ENCODE data around the gene CDC6.

Gene CDC6

DNA sequence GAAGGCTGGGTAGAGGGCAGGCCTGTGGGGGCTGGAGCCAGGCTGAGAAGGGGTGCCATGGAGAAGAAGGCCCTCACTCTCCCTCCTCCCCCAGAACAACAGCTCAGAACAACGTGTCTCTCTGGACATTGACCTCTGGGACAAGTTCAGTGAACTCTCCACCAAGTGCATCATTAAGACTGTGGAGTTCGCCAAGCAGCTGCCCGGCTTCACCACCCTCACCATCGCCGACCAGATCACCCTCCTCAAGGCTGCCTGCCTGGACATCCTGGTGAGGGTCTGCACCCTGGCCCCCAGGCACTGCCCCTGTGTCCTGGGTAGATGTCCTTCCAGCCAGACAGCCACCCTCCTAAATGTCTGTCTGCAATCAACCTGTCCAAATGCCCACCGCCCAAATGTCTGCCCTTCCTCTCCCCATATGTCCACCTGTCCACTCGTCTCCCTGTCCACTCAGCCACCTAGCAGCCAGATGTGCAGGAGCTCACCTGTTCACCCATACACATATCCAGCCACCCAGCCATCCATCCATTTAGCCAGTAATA lies 64.6 kb downstream of the CDC6 start:
- no peak for DNase-seq (ENCODE audit: low read depth)

DNA sequence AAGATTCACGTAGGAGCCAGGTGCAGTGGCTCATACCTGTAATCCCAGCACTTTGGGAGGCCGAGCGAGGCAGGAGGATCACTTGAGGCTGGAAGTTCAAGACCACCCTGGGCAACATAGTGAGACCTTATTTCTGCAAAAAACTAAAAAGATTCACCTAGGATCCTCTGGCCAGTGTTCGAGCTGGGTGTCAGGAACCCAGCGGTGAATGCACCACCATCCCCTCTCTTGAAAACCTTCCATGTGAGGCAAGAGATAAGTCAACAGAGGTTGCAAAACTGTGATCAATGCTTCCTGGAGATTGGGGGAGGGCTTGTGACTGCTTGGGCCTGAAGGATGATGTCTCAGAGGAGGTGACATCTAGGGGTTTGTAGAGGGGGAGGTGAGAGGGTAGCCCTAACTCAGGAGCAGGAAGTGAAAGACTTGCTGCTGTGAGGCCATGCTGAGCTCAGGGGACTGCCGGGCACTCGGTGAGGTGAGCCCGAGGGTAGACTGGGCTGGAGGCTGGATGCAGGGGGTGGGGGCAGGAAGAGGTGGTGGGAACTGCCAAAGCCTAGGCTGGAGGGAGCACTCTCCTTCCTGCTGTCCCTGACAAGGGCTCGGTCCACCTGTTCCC lies 65.2 kb downstream of the CDC6 start:
- DNase-seq (ENCODE audit: low read depth) = no peak

Data from non-pigmented ciliary epithelial cell (primary cell).